GM21423 (cell line): ENCODE results near the gene MLN.

Experiments used
- ATAC-seq: cut with Tn5 transposase; IDR thresholded peaks from one replicate; pipeline ENCODE4 v1.9.1; 2021; ENCODE audit warnings: mild to moderate bottlenecking, moderate library complexity; ENCODE audit not compliant: unreplicated experiment

Gene MLN

DNA sequence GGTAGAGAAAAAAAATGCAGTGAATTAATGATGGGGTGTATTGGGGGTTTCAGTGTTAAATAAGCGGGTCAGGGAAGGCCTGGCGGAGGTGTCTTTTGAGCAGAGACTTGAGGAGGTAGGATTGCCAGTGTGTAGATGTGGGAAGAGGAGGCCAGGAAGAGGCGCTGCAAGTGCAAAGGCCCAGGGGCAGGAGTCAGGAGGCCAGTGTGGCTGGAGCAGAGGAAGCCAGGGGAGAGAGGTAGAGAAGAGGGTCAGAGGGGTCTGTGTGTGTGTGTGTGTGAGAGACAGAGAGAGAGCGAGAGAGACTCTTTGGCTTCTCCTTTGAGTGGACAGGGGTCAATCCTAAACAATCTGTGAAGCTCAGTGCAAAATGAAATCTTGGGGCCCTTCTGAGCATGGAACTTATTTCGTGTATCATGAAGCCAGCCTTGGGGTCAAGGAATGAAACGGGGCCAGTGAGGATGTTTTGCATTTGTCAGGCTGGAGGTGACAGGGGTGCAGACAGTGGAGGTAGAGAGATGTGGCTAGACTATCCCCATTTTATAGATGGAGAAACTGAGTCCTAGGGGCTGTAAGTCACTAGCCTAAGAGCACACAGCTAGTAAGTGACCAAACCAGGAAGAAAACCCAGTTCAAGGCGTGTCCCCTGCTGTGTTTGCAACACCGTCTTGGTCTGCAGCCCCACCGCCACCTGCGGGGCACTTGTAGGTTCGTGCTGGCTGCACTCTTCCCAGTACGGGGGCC lies 47.4 kb downstream of the MLN start:
- ATAC-seq = no peak

DNA sequence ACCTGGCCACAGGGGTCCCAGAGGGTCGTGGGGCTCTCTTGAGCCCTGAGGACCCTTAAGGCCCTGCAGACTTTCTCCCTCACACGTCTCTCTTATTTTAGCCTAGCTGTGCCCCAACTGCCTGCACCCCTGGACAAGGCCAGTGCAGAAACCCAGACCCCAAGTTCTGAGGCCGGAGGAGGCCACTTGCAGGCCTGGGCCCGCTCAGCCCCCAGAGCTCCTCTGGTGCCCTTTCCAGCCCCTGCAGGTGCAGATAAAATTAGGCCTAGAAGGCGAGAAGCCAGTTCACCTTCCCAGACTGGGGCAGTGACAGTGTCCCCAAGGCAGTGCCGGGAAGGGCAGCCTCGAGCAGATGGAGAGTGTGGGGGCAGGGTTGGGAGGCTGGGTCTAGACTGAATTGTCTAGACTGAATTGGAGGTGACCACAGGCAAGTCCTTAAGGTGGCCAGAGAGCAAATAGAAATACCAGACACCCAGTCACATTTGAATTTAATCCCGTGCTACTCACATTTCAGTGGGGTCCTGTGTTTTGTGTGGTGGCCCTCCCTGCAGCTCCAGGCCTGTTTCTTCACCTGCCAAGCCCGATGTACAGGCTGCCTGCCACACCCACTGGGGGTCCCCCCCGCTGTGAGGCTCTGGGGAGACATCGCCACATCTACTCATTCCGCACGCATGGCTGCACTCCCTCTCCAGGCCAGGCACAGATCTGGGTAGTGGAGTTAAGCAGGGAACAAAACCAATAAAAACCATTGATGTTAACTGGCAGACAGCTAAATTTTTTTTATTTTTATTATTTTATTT lies 48.5 kb downstream of the MLN start:
- ATAC-seq = no peak

DNA sequence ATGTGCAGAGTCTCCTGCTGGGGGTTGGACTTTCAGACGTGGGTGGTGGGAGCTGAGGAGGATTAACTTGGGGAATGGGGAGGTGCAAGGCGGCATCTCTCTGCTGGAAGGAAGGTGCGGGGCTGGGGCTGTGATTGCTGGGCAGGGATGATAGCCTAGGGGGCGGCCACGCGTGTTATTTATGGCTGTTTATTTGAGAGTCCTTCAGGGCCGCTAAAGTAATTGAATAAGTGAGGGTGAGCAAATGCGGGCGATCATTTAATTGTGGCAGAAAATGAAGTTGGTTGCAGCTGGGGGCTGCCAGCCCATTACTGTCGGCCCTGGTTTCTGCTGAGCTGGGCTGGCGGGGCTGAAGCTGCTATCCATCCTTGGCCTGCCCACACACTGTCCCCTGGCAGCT lies 49.6 kb downstream of the MLN start:
- ATAC-seq = no peak

DNA sequence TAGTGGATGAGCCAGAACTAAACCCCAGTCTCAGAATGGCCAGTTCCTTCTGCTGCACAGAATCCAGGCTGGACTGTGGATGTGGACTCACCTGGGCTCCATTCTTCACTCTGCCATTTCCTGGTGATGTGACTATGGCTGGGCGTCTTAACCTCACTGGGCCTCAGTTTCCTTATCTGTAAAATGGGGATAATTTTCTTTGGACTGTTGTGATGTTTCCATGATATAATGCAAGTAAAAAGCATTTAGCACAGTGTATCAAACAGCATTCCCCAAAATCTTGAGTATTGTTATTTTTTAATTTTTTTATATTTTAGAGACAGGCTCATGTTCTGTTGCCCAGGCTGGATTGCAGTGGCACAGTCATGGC lies 51.2 kb downstream of the MLN start:
- no peak for ATAC-seq

GRCh38 chr6:33751771-33752645 lies 51.8 kb downstream of the MLN start:
- no peak for ATAC-seq

- ATAC-seq = no peak
These were observed 53.4 kb downstream of the MLN start for GRCh38 chr6:33750244-33750991.

- ATAC-seq = no peak
These were observed 54.4 kb downstream of the MLN start for GRCh38 chr6:33749401-33749800.

DNA sequence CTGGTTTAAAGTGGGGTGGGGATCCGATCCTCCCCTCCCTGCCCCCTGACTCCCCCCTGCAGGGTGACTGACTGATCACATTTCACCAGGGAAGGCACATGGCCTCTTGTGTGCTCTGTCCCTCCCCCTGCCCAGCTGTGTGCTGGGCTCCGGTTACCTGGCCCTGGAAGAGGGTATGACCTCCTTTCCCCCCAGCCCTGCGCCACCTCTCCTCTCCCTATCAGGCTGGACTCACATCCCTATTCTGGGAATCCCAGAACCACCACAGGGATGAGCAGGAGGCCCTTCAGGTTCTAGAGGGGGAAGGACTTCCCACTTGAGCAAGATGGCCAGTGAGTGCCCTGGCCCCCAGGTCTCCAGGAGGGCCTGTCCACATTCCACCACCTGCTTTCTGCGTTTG lies 55.0 kb downstream of the MLN start:
- no peak for ATAC-seq

DNA sequence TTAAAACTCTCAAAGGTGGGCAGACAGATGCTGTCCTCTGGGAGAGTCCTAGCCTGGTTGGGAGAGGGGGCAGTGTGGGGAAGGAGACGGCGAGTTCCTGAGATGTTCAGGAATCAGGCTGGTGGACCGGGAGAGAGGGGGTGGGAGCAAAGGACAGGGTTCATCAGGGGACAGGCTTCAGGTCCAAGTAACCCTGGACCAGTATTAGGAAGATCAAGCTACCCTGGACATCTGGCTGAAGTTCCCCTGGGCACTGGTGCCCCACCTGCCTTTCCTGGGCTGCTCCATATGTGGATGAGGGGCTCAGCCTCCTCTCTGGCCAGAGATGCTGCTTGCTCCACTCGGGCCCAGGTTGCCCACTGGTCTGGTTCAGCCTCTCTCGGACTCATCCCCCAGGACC lies 56.0 kb downstream of the MLN start:
- ATAC-seq = no peak

- no peak for ATAC-seq
These were observed 57.1 kb downstream of the MLN start, which contains the start of gene IP6K3 for GRCh38 chr6:33746651-33747100. TSS of gene IP6K3 (minus strand) at chr6:33746905. CDS start at chr6:33735476, 11,429 bp downstream.

- no peak for ATAC-seq
These were observed 57.7 kb downstream of the MLN start for GRCh38 chr6:33746036-33746600.

GRCh38 chr6:33745548-33745947 lies 58.3 kb downstream of the MLN start:
- ATAC-seq = no peak

GRCh38 chr6:33744895-33745546 lies 58.8 kb downstream of the MLN start:
- no peak for ATAC-seq
